HEK293T (cell line): Measurements from ENCODE around the gene SRM.
"Not testable (repeated sequence)": the region's sequence is repeated elsewhere in the genome, so short reads cannot be mapped to it uniquely, and the experiment has no call there.

Experiments
- CTCF ChIA-PET: fragments of 350-600 bp; formaldehyde crosslinking; extraction: SDS; loops from one replicate; lab custom pipeline; 2021; ENCODE audit warnings: antibody characterized with exemption, inconsistent platforms; lab: Yijun Ruan, JAX
- POLR2A ChIA-PET: fragments of 350-600 bp; formaldehyde crosslinking; extraction: SDS; loops from one replicate; lab custom pipeline; 2020; ENCODE audit warnings: antibody characterized with exemption, inconsistent platforms; lab: Yijun Ruan, JAX
- DNase-seq: peaks from one replicate; pipeline ENCODE4 v3.0.0; 2012; ENCODE audit warnings: mixed read lengths; ENCODE audit errors: extremely low spot score
- ARNT ChIP-seq: fragments of 450-650 bp; IDR thresholded peaks from 2 replicates; pipeline ENCODE4 v1.6.1; 2017; ENCODE audit warnings: mild to moderate bottlenecking
- BHLHE40 ChIP-seq: fragments of 450-650 bp; IDR thresholded peaks from 2 replicates; pipeline ENCODE4 v1.6.1; 2016; ENCODE audit warnings: mild to moderate bottlenecking, moderate library complexity, borderline replicate concordance
- CTBP1 ChIP-seq: fragments of 450-650 bp; IDR thresholded peaks from 2 replicates; pipeline ENCODE4 v1.6.1; 2016; ENCODE audit warnings: borderline replicate concordance
- ELF4 ChIP-seq: fragments of 450-650 bp; IDR thresholded peaks from 2 replicates; pipeline ENCODE4 v1.6.1; 2017; ENCODE audit warnings: antibody characterized with exemption
- FOXA1 ChIP-seq: fragments of 450-650 bp; IDR thresholded peaks from 2 replicates; pipeline ENCODE4 v1.6.1; 2016; ENCODE audit warnings: mild to moderate bottlenecking
- FOXK2 ChIP-seq: fragments of 450-650 bp; IDR thresholded peaks from 2 replicates; pipeline ENCODE4 v1.6.1; 2016; ENCODE audit warnings: mild to moderate bottlenecking
- FOXM1 ChIP-seq: fragments of 450-650 bp; IDR thresholded peaks from 2 replicates; pipeline ENCODE4 v1.6.1; 2017; ENCODE audit warnings: mild to moderate bottlenecking, borderline replicate concordance
- HDGF ChIP-seq: fragments of 450-650 bp; IDR thresholded peaks from 2 replicates; pipeline ENCODE4 v1.6.1; 2017; ENCODE audit warnings: antibody characterized with exemption, borderline replicate concordance
- L3MBTL2 ChIP-seq: fragments of 450-650 bp; conservative IDR thresholded peaks from 2 replicates; pipeline ENCODE4 v1.6.1; 2016; ENCODE audit warnings: mild to moderate bottlenecking
- LEF1 ChIP-seq: fragments of 450-650 bp; IDR thresholded peaks from 2 replicates; pipeline ENCODE4 v1.6.1; 2017; ENCODE audit warnings: mild to moderate bottlenecking, borderline replicate concordance
- NFRKB ChIP-seq: fragments of 450-650 bp; IDR thresholded peaks from 2 replicates; pipeline ENCODE4 v1.6.1; 2016; ENCODE audit warnings: mild to moderate bottlenecking, moderate library complexity
- PKNOX1 ChIP-seq: fragments of 450-650 bp; IDR thresholded peaks from 2 replicates; pipeline ENCODE4 v1.6.1; 2016
- SP1 ChIP-seq: fragments of 450-650 bp; IDR thresholded peaks from 2 replicates; pipeline ENCODE4 v1.6.1; 2017
- SUZ12 ChIP-seq: fragments of 450-650 bp; IDR thresholded peaks from 2 replicates; pipeline ENCODE4 v1.6.1; 2016; ENCODE audit warnings: mild to moderate bottlenecking
- TARDBP ChIP-seq: fragments of 450-650 bp; IDR thresholded peaks from 2 replicates; pipeline ENCODE4 v1.6.1; 2016
- ZNF384 ChIP-seq: fragments of 450-650 bp; IDR thresholded peaks from 2 replicates; pipeline ENCODE4 v1.6.1; 2016

The SRM gene

GRCh38 chr1:11054666-11055065, 5.2 kb downstream of the SRM start:
- no peak for TF ChIP-seq SP1
- no peak for TF ChIP-seq FOXK2
- TF ChIP-seq SUZ12, result no peak
- TF ChIP-seq CTBP1, result no peak
- no peak for TF ChIP-seq LEF1
- TF ChIP-seq ELF4, result no peak
- ChIA-PET CTCF (interaction anchor here (0.9 to 2.7 kb wide), 2 partner anchors 17 to 22 kb away, joined by 4 to 13 read pairs; no protein-coding TSS in a partner anchor), POLR2A (interaction anchor here (1.0 kb wide), 1 partner anchor 16 kb away, joined by 3 read pairs; no protein-coding TSS in a partner anchor)
- no peak for DNase-seq

GRCh38 chr1:11054181-11054580, 5.6 kb downstream of the SRM start:
- POLR2A ChIA-PET, result interaction anchor here (1.0 to 1.1 kb wide), 2 partner anchors 16 to 17 kb away, joined by 3 read pairs; no protein-coding TSS in a partner anchor
- TF ChIP-seq ELF4 (no peak), CTBP1 (no peak), BHLHE40 (no peak), SP1 (no peak), FOXA1 (no peak), SUZ12 (no peak), NFRKB (no peak), ARNT (no peak), FOXM1 (no peak), TARDBP (no peak), L3MBTL2 (no peak), PKNOX1 (no peak), ZNF384 (no peak), HDGF (no peak), LEF1 (no peak), FOXK2 (no peak)
- CTCF ChIA-PET, result interaction anchor here (0.9 to 2.7 kb wide), 2 partner anchors 17 to 22 kb away, joined by 4 to 13 read pairs; no protein-coding TSS in a partner anchor
- no peak for DNase-seq

GRCh38 chr1:11053758-11054137, 6.1 kb downstream of the SRM start:
- CTCF ChIA-PET, result interaction anchor here (0.9 to 2.8 kb wide), 3 partner anchors 16 to 23 kb away, joined by 4 to 16 read pairs (median 13); no protein-coding TSS in a partner anchor
- POLR2A ChIA-PET, result interaction anchor here (1.0 to 1.1 kb wide), 2 partner anchors 16 to 17 kb away, joined by 3 read pairs; no protein-coding TSS in a partner anchor
- TF ChIP-seq SUZ12, result no peak
- TF ChIP-seq PKNOX1, result no peak
- no peak for TF ChIP-seq ARNT
- no peak for TF ChIP-seq FOXA1
- TF ChIP-seq FOXM1, result no peak
- no peak for TF ChIP-seq BHLHE40
- TF ChIP-seq ZNF384, result no peak
- DNase-seq, result no peak

- TF ChIP-seq ZNF384 (no peak), HDGF (no peak), CTBP1 (no peak), BHLHE40 (no peak), NFRKB (no peak), TARDBP (no peak), SUZ12 (no peak), ARNT (no peak), FOXM1 (no peak), ELF4 (no peak), PKNOX1 (no peak), FOXA1 (no peak), SP1 (no peak), FOXK2 (no peak), LEF1 (no peak), L3MBTL2 (no peak)
- POLR2A ChIA-PET, result interaction anchor here (1.1 kb wide), 1 partner anchor 15 kb away, joined by 3 read pairs; no protein-coding TSS in a partner anchor
- no peak for DNase-seq
- CTCF ChIA-PET, result interaction anchor here (2.8 kb wide), 1 partner anchor 16 kb away, joined by 16 read pairs; no protein-coding TSS in a partner anchor
Measured at GRCh38 chr1:11052839-11053757, 6.7 kb downstream of the SRM start.

- TF ChIP-seq L3MBTL2 (no peak), BHLHE40 (no peak), ZNF384 (no peak), ARNT (no peak), SP1 (no peak), FOXM1 (no peak), FOXK2 (no peak), NFRKB (no peak), LEF1 (no peak), ELF4 (no peak), TARDBP (no peak), CTBP1 (no peak), SUZ12 (no peak), FOXA1 (no peak), HDGF (no peak), PKNOX1 (no peak)
- ChIA-PET POLR2A (interaction anchor here (1.4 kb wide), 1 partner anchor 9 kb away, joined by 5 read pairs; no protein-coding TSS in a partner anchor), CTCF (interaction anchor here (2.8 kb wide), 1 partner anchor 15 kb away, joined by 16 read pairs; no protein-coding TSS in a partner anchor)
Measured at GRCh38 chr1:11051781-11052511, 7.9 kb downstream of the SRM start.

GRCh38 chr1:11051121-11051520, 8.7 kb downstream of the SRM start:
- CTCF ChIA-PET, result interaction anchor here (2.8 kb wide), 1 partner anchor 14 kb away, joined by 16 read pairs; no protein-coding TSS in a partner anchor
- POLR2A ChIA-PET, result interaction anchor here (1.4 kb wide), 1 partner anchor 10 kb away, joined by 5 read pairs; no protein-coding TSS in a partner anchor
- not testable (repeated sequence) for DNase-seq

More at GRCh38 chr1:11051781-11052511, 7.9 kb downstream of the SRM start:
- no peak for DNase-seq
